GM21825 (cell line): ENCODE data around the gene SEMA6B.
"Not testable (repeated sequence)": the region's sequence is repeated elsewhere in the genome, so short reads cannot be mapped to it uniquely, and the experiment has no call there.

Experiments used
- ATAC-seq: cut with Tn5 transposase; IDR thresholded peaks from one replicate; pipeline ENCODE4 v1.9.1; 2021; ENCODE audit warnings: mild to moderate bottlenecking, moderate library complexity; ENCODE audit not compliant: unreplicated experiment

Gene SEMA6B

DNA sequence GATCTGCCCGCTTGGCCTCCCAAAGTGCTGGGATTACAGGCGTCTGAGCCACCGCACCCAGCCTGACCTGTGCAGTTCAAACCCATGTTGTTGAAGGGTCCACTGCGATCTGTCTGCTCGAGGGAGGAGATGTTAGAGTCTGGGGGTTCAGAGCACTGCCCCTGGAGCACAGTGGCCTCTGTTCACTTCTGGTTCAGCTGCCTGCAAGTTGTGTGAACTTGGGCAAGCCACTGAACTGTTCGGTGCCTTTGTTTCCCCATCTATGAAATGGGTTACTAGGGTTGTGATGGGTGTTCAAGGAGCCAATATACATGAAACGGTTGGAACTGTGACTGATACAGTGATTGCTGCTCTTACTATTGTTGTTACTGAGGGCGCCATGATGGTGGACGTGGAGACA, 26.1 kb downstream of the SEMA6B start:
- no peak for ATAC-seq

DNA sequence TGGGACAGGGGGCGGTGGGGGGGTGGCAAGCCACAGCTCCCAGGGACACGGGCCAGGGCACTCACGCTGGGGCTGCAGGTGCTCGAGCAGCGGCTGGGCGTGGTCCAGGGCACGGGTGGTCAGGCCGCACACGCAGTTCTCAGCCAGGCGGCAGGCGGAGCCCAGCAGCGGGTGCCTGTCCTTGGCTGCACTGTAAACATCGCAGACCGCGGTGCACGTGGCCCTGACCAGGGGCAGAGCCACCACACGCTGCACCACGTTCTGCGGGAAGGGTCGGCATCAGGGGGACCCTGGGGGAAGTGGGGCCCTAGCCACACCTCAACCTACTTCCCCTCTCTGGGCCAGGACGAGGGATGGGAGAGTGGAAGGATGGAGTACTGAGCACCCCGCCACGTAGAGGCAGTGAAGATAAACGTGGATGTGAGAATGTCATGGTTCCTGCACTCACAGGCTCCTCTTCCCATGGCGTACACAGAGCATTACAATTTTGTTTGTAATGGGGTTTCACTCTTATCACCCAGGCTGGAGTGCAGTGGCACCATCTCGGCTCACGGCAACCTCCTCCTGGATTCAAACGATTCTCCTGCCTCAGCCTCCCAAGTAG, 27.8 kb downstream of the SEMA6B start:
- ATAC-seq, result no peak

DNA sequence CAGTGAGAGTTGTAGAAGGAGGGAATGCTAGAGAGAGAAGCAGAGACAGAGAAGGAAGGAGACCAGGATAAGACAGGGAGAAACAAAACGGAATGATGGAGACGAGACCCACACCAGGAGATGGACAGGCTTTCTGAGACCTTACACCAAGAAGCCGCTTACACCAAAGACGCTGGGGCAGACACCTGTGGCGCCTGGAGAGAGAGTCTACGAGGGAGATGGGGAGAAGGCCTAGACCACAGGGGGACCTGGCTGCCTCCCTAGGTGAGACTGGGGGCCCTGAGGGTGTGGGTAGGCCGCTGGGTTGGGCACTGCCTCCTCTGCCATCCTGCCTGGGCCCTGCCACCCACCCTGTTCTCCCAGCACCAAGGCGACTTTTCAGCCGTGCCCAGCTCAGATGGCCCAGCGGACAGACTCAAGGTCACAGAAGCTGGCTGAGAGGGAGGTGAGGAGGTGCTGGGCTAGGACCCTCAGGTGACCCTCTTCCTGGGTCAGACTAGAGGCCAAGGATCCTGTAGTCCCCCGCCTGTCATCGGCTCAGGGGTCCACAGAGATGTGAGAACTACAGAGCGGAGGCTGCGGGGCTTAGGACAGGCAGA, 29.5 kb downstream of the SEMA6B start:
- no peak for ATAC-seq

DNA sequence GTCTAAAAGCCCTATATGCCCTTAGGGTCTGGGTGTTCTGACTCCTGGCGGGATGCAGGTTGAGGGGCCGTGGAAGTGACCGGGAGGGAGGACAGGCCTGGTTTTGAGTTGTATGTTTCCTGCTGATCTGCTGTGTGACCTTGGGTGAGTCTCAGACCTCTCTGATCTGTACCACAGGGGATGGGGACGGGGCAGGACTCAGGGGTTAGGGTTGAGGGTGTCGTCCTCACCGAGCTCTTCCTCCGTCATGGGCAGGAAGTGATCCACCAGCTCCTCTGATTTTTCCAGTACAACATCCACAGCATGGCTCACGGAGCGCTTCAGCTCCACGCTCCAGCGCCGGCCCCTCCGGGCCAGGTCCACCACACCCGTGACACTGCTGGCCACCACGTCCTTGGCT, 30.6 kb downstream of the SEMA6B start:
- no peak for ATAC-seq

DNA sequence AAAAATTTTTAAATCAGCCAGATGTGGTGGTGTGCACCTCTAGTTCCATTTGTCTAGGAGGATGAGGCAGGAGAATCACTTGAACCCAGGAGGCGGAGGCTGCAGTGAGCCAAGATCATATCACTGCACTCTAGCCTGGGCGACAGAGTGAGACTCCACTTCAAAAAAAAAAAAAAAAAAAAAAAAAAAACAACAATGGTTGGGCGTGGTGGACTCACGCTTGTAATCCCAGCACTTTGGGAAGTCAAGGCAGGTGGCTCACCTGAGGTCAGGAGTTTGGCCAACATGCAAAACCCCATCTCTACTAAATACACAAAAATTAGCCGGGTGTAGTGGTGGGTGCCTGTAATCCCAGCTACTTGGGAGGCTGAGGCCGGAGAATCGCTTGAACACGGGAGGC, 32.1 kb downstream of the SEMA6B start:
- ATAC-seq, result not testable (repeated sequence)

DNA sequence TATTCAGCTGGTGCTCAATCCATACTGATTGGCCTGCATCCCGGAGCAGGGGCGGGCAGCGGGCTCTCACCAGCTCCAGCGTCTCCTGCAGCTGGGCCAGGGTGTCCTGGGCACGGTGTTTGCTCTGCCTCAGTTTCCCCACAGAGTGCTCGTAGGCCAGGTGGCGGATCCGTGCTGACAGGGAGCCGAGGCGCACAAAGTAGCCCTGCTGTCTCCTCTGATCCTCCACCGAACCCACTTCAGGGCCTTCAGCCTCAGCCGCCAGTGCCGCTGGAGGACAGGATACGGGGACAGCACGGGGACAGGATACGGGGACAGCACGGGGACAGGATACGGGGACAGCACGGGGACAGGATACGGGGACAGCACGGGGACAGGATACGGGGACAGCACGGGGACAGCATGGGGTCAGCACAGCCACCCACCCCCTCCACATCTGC, 33.9 kb downstream of the SEMA6B start:
- ATAC-seq, result no peak

DNA sequence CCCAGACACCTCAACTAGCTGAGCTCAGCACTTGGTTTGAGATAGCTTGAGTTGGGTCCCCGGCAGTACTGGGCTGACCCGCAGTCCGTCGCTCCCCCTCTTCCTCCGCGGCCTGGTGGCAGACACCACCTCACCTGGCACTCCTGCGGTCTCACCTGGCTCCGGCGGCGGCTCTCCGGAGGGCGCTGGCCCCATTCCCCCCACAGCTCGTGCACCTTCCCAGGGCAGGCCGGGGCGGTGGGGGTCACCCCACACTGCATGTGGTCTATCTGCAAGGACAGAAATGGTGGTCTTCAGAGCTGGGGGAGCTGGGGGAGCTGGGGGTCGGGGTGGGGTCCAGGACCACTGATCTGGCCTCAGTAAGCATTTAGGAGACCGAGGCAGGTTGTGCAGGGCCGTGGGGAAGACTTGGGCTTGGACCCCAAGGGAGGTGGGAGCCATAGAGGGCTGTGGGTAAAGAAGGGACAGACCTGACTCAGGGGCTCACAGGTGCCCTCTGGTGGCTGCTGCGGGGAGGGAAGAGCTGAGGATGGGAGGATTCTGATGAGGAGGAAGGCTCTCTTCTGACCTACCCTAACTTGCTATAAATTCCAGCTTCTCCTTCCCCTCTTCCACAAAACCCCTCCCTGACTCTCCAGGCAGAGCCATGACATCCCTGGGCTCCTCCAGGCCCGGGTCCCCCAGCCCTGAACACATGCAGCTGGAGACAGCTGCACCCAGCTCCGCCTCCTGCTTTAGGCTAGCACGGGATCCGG, 34.5 kb downstream of the SEMA6B start:
- ATAC-seq, result no peak

DNA sequence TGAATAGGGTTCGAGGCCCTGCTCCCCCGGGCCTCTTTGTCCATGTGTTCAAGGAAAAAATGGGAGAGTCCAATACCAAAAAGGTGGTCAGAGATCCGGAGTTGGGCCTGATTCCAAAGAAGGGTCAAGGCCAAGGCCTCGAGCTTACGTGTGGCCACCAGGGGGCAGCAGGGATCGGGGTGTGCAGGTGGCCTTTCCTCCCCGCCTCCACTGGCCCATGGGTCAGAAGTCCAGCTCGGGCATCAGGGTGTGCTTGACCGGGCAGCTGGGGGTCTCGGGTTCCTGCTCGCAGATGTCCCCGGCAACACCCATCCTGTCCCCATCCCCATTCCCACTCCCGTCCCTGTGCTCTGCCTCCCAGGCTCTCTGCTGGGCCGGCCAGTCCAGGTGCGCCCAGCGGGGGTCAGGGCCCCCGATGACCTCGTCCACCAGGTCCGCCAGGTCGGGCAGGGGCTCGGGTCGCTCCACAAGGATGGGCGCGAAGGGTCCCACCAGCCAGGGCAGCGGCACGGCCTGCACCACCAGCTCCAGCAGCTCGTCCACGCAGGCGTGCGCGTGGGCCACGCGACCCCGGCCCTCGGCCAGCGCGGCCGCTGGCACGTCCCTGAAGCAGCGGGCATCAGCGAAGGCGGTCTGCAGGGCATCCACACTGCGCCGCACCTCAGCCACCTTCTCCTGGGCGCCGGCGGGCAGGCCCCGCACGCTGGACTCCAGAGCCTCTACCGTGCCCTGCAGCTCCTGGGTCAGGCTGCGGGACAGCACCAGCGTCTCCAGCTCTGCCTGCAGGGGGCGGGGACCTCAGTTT, 36.0 kb downstream of the SEMA6B start:
- no peak for ATAC-seq

DNA sequence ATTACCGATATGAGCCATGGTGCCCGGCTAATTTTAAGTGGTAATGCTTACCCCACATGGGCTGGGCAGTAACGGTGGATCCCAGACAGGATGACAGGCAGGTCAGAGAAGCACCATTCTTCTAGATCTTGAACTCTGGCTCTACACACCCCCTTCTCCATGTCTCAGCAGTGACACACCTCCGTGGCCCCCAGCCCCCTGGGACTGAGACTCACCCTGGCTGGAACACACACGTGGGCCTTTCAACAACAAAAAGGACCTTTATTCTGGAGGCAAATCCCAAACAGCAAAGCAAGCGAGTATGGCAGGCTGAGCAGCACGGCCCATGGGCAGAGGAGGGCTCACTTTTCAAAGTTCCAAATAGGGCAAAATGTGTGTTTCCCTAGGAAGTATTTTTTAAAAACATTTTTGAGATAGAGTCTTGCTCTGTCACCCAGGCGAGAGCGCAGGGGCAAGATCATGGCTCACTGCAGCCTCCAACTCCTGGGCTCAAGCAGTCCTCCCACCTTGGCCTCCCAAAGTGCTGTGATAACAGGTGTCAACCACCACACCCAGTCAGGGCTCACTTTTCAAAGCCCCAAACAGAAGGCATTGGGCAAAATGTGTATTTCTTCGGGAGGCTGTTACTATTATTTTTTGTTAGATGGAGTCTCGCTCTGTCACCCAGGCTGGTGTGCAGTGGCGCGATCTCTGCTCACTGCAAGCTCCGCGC, 37.0 kb downstream of the SEMA6B start:
- no peak for ATAC-seq

DNA sequence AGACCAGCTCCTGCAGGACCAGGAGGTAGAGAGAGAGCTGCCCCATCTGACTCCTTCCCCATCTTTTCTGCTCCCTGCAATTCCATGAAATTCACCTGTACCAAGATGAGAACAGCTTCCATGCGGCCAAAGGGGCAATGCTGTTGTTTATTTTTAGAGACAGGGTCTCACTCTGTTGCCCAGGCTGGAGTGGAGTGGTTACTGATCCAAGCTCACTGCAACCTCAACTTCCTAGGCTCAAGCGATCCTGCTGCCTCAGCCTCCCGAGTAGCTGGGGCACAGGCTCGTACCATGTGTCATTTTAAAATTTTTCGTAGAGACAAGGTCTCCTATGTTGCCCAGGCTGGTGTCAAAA, 37.6 kb downstream of the SEMA6B start:
- no peak for ATAC-seq

DNA sequence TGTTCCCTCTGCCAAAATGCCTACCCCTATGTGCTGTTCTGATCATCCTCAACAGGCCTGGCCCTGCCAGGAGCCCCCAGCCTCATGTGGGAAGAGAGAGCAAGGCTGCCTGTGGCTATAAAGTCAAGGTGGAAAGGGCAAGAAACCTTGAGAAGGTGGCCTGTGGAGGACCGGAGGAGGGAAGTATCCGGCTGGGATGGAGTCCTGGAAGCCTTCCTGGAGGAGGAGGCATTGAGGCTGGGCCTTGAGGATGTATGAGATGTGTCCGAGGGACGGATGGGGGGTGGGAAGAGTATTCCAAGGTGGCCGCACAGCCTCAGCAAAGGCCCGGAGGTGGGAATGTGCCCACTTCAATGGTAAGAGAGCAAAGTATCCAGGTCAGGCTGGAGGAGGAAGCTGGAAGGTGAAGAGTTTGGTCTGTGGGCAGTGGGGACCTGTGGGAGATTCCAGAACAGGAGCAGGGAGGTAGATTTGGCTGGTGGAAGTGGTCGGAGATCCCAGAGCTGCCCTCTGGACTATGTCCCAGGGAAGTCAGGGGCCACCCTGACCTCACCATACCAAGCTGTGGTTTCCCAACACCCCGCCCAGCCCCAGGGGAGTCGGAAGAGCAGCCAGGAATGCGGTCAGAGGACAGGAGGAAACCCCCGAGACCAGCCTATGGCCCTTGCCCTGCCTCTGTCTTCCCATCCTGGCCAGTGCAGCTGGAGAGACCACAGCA, 38.2 kb downstream of the SEMA6B start:
- no peak for ATAC-seq

DNA sequence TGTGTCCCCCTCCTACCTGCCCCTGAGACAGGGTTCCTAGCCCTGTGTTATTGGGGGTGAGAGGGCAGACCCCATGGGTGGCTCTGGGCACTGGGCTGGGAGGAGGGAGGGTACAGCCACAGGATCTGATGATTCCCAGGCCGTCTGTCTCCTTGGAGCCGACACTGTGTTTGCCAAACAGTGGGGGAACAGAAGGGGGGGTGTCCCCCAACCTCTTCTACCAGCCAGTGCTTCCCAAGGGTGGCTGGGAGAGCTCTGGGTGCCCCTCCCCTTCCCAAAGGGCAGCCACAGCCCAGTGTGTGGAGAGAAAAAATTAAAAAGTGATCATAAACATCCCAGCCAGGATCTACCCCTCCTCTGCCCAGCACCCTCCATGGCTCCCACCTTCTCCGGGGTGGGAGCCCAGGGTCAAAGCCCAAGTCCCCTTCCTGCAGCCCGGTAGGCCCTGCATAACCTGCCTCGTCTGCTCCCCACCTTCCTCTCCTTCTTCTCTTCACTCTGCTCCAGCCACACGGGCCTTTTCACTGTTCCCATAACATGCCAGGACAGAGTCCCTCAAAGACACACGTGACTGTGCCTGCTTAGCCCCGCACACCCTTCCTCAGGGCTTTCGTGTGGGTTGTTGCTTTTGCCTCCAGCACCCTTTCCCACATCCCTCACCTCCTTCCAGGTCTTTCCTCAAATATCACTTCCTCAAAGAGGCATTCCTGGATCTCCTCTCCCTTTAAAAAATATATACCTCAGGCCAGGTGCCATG, 39.8 kb downstream of the SEMA6B start:
- ATAC-seq, result no peak

DNA sequence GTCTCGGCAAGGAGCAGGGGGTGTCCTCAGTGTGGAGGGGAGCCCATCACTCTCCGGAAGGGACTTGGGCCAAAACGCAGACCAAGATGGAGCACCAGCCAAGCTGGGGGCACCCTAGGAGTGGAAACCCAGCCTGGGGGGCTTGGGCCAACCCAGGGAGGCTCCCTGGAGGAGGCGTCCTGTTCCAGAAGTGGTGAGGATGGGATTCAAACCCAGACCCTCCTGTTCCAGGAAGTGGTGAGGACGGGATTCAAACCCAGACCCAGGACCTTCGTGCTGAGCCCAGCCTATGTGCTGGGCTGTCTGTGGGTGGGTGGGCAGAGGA, 40.4 kb downstream of the SEMA6B start:
- ATAC-seq, result no peak

DNA sequence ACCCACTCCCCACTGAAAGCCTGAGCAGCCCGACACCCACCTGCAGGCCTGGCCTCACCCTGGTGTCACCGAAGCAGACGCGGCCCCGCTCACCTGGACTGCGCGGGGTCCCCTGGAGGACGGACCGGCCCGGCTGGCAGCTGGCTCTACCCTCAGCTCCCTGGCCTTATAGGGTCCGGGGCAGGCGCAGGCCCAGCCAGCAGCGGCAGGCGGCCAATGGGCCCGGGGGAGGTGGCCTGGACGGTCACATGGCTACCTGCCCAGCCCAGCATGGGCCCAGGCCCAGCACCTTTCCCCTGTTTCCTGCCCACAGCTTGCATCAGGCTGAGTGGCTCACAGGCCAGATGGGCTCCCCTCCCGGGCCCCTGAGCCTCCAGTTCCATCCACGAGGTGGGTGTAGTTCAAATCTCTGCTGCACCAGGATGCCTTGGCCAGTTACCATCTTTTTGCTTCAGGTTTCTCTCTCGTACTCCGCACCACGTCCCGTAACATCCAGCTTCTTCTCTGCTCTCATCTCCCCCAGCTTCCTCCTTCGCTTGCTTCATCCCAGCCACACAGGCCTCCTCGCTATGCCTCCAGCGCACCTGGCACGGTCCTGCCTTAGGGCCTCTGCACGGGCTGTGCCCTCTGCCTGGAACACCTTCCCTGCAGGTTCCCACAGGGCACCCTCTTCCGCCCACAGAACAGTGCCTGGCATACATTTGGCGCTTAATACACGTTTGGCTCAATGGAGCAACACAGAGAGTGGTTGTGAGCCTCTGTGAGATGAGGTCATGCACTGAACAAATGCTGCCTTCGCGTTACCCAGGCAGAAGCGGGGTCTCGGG, 40.9 kb downstream of the SEMA6B start, which contains the start of gene PLIN4:
Gene PLIN4, minus strand, starts transcription at position 142 of the 827 bp plus-strand sequence. CDS start 214 bp downstream, outside the sequence.
- ATAC-seq, result no peak

DNA sequence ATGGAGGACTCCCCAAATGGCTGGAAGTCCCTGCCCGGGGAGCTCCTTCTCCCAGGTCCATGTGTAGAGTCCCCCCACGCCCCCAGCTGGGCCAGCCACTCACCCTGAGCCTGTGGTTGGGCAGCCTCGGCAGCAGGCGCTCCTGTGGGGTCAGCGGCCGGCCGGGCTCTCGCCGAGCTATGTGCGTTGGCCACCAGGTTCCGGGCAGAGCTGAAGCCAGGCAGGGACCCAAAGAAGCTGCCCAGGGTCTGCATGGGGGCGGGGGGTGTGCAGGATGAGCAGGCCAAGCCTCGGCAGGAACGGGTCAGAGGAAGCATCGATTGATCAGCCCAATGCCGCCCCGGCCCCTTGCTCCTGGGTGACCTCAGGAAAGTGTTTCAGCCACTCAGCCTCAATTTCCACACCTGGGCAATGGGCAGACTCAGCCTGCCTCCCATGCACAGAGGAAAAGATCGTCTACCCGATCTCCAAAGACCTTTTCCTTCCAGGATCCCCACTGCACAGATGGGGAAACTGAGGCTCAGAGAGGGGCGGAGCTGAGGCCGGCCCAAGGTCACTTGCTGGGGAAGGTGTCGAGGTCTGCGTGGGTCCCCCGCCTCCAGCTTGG, 41.9 kb downstream of the SEMA6B start:
- ATAC-seq, result no peak

DNA sequence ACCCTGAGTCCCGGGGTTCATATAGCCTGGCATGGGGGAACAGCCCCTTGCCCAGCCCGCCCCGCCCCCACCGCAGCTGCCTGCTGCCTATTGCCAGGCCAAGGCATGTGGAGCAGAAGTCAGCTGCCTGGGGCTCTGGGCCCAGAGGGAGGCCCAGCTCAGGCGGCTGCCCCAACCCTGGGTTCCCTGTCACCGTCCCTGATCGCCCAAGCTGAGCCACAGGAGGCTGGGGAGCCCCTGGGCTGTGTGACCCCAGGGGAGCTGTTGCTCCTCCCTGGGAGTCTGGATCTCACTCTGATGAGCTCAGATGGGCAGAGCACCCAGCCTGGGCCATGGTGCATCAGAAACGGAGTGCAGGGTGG, 42.6 kb downstream of the SEMA6B start:
- no peak for ATAC-seq

DNA sequence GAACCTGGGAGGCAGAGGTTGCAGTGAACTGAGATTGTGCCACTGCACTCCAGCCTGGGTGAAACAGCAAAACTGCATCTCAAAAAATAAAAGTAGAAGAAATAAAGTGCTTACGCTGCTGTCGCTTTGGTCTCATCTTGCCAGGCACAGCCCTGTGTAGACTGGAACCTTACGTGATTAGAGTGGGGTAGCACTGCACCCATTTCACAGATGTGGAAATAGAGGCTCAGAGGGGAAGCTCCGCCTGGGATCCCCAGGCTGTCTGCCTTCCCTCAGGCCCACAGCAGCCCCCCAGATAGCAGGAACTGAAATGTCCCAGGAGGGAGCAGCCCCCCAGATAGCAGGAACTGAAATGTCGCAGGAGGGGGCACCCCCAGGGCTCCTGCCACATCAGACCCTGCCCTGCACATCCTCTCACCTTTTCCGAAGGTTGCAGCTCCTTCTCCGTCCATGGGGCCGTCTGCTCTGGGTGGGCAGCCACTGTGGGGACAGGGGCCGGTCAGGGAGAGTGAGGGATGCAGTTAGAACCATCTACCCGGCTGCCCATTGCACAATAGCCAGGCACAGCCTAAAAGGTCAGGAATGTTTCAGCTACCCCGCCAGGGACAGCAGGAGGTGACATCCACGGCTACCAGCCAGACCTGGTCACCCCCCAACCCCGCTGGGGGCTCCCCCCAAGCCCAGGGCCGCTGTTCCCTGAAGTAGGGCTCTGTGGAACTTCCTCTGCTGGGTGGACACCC, 43.1 kb downstream of the SEMA6B start:
- ATAC-seq, result no peak

DNA sequence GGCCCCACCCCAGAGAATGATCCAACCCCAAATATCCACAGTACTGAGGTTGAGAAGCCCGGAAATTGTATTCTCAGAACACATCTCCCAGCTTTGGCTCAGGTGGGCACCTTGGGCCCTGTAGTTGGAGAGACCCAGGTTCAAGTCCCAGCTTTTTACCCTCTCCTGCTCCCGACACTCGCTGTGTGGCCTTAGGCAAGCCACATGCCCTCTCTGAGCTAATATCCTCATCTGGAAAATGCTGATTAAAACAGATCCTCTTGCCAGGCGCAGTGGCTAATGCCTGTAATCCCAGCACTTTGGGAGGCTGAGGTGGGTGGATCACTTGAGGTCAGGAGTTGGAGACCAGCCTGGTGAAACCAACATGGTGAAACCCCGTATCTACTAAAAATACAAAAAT, 43.8 kb downstream of the SEMA6B start:
- no peak for ATAC-seq
